Activated T-helper 9 cell treated with anti-CD3 and anti-CD28 coated beads, Interleukin-2, amount 50 U/mL, for 16 hours (primary cell): ENCODE data around the gene PLCG2.
"Not testable (repeated sequence)": the region's sequence is repeated elsewhere in the genome, so short reads cannot be mapped to it uniquely, and the experiment has no call there.

ENCODE experiments used
- DNase-seq: peaks from one replicate; pipeline ENCODE4 v3.0.0-alpha.2; 2020; ENCODE audit warnings: low read depth

The PLCG2 gene

DNA sequence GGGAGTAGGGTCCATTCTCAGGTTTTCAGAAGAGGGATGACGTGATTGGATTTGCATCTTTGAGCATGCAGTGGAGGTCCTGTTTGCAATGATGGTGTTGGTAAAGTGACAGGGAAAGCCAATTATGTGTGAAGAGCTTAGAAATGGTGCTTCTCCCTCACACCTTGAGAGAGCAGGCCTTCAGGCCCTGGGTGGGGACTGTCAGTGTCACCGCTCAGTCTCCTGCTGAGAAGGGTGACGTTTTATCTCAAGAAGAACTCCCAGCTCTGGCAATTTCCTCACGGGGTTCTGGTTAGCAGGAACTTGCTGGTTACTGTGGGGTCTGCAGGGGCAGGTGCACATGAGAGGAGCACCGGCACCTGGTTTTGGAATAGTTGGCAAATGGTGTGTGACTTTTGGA is 11.2 kb downstream of the PLCG2 start:
- no peak for DNase-seq

DNA sequence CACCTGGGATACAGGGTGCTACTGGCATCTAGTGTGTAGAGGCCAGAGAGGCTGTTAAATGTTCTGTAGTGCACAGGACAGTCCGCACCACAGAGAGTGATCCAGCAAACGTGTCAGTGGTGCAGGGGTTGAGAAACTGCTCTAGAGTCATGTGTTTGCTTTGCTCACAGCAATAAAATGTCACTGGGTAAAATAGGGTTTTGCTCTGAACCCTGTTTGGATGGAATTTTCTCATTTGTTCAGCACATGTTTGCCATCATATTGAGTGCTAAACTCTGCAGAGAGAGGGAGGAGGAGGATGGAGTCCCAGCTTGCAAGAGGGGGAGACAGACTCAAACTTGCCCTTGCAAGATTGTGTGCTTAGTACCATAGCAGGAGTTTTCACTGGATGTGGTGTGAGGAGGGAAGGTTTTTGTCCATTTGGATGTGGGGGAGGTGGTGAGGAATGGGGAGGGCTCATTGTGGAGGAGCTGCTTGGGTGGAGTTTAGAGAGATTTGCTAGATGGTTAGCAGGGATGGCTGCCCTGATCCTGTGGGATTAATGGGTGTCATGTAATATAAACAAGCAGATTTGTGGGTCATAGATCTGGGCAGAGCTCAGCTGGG is 11.8 kb downstream of the PLCG2 start:
- no peak for DNase-seq

GRCh38 chr16:81792828-81793227 is 13.7 kb downstream of the PLCG2 start:
- no peak for DNase-seq

GRCh38 chr16:81795193-81795592 is 16.1 kb downstream of the PLCG2 start:
- no peak for DNase-seq

DNA sequence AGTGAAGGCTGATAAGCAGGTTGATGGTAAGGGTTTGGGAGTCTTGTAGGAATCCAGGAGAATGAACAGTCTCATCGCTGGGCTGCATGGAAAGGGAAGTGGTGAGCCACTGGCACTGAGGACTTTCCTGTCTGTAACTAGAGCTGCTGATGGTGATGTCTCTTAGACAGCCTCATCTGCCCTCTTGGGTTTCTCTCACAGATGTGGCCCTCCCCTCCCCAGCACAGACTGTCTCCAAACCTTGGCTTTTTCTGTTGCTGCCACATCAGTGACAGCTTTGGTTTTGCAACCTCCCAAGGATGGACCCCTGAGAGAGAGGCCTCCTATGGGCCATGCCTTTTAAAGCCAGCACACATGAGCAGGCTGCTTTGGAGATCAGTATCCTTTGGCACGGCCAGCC is 16.9 kb downstream of the PLCG2 start:
- no peak for DNase-seq

GRCh38 chr16:81796583-81797346 is 17.7 kb downstream of the PLCG2 start:
- DNase-seq = no peak

GRCh38 chr16:81797443-81797842 is 18.4 kb downstream of the PLCG2 start:
- no peak for DNase-seq

GRCh38 chr16:81798311-81799137 is 19.4 kb downstream of the PLCG2 start:
- no peak for DNase-seq

DNA sequence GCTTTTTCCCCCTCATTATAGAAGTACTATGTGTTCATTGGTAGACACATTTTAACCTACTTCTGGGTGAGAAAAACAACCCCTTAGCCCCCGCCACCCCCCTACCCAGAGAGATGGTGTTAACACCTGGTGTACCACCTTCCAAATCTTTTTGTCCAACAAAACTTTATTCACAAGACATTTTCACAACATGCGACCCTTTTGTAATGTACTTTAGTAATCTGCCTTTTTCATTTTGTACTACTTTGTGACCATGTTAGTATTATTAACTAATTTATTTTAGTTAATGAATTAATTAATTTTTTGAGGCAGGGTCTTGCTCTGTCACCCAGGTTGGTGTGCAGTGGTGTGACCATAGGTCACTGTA is 20.0 kb downstream of the PLCG2 start:
- DNase-seq = no peak

GRCh38 chr16:81801724-81802123 is 22.6 kb downstream of the PLCG2 start:
- DNase-seq = not testable (repeated sequence)

DNA sequence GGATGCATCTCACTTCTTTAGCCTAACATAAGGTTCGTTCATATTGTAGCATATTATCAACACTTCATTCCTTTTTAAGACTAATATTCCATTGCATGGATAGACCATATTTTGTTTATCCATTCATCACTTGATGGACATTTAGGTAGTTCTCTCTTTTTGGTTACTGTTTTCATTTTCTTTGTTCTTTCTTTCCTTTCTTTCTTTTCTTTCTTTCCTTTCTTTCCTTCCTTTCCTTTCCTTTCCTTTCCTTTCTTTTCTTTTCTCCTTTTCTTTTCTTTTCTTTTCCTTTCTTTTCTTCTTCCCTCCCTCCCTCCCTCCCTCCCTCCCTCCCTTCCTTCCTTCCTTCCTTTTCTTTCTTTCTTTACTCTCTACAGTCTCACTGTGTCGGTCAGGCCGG is 24.2 kb downstream of the PLCG2 start:
- no peak for DNase-seq

- DNase-seq = no peak
Observed at GRCh38 chr16:81804134-81804610, 25.1 kb downstream of the PLCG2 start.

DNA sequence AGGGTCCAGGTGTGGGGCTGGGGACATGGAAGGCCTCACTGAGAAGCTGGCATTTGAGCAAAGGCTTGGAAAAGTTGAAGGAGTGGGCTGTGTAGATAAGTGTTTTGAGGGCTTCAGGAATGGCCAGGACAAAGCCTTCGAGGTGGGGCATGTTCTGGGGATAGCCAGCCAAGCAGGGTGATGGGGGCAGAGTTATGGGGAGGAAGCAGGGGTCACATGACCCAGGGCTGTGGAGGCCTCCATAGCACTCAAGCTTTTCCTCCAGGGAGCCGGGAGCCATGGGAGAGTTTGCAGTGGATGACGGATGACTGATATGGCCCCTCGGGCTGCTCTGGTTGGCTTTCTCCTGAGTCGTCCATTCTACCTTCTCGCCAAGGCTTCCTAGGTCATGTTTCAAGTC is 27.6 kb downstream of the PLCG2 start:
- no peak for DNase-seq

GRCh38 chr16:81807767-81808358 is 28.8 kb downstream of the PLCG2 start:
- no peak for DNase-seq

GRCh38 chr16:81808933-81809480 is 29.9 kb downstream of the PLCG2 start:
- no peak for DNase-seq

GRCh38 chr16:81809567-81809966 is 30.5 kb downstream of the PLCG2 start:
- DNase-seq = no peak

DNA sequence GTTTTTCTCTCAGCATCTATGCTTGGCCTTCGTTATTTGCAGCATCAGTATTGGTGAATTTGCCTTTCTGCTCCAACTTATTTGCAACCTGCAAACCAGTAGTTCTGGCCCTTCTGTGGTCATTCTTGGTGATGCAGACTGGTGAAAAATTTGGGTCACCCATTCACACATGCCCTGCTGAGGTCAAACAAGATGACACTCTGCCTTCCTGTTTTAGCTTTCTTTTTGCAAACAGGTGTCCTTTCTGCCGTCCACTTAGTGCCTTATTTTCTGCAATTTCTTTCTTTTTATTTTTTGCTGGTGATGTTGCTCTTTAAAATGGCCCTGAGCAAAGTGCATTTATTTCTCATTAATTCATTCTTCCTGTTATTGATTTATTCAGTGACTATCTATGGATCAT is 31.3 kb downstream of the PLCG2 start:
- DNase-seq = no peak

DNA sequence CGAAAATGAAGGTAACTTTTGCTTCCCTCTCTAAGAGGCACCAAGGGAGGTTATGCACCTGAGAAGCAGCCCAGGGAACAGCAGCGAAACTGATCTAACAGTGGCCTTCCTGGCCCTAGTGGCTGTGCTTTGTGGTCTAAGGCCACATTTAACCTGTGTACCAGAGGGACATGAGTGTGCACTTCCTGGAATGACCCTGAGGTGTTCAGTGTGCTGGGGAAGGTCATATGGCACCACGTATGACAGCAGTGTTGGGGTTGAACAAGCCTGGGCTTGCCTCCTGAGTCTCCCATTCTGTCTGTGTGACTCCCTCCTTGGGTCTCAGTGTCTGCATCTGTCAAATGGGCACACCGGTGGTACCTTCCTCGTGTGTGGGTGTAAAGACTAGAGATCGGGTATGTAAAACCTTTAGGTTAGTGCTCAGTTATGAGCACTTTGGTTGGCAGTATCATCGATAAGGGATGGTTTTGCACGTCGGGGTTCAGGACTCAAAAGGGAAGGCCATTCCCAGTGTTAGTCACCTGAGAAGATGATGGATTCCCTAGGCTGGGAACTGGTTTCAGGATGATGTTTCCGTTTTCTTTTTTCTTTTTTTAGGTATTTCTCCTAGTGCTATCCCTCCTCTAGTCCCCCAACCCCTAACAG is 31.9 kb downstream of the PLCG2 start:
- DNase-seq = no peak

DNA sequence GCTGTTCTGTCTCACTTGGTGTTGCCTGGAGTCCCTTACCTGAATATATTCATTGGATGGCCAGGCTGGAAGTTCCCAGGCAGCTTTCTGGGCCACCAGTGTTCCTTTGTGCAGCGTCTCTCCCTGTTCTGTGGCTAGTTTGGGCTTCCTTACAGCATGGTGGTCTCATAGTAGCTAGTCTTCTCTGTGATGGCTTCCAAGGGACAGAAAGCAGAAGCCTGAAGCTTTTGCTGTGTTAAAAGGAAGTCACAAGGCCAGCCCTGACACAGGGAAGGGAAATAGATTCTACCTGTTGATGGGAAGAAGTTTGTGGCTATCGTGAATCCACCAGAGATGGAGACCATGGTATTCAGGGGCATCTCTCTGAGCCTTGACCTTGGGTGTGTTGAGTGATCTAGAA is 34.6 kb downstream of the PLCG2 start:
- DNase-seq = no peak

GRCh38 chr16:81814751-81815428 is 35.8 kb downstream of the PLCG2 start:
- no peak for DNase-seq

GRCh38 chr16:81815429-81815766 is 36.3 kb downstream of the PLCG2 start:
- DNase-seq = no peak
